Measurements from ENCODE around the gene CPXM2. TPM values are rescaled to one million over a fixed set of nuclear protein-coding genes. Genes with fewer than 3 reads are reported as not detected.

The CPXM2 gene
- total and polyA plus RNA-seq, 5 experiments from 2014 or later = not detected

DNA sequence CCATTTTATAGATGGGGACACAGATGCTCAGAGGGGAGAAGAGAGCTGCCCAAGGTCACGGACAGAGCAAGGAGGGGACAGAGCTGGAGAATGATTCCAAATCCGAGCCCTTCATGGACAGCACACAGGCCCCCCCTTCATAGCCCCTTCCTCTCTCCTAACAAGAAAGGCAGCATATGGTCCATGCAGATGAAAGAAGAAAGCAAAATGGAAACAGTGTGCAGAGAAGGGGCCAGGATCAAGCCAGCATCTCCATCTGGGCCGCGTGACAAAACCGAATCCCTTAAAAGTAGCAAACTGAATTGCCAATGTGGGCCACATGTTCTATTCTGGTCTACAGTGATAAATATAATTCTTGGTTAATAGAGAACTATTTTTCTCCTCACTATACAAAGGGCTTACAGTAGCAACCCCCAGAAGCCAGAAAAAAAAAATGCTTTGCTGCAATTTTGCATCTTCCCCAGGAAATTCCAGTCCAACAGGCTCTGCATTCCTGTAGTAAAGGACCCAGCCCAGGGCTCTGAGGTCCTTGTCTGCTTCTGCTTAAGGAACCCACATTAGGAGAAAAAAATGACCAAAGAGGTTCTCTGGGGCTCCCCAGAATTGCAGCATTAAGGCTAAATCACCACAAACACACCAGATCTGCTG lies 7.8 kb downstream of the CPXM2 start:
- no peak for DNase-seq
- H3K27me3 Mint-ChIP-seq = peaks cover 0 to 6% (median 1%) of the 10 kb centered on the region in 5 donors
- H3K36me3 Mint-ChIP-seq = no peaks in the 10 kb centered on the region
- H3K4me3 Mint-ChIP-seq = no peak overlapping the region
- H3K9me3 Mint-ChIP-seq = no peaks in the 10 kb centered on the region
- POLR2A ChIA-PET = no interaction called here
- H3K27ac Mint-ChIP-seq = no peak overlapping the region
- ATAC-seq = no peak
- H3K4me1 Mint-ChIP-seq = no peaks in the 10 kb centered on the region

DNA sequence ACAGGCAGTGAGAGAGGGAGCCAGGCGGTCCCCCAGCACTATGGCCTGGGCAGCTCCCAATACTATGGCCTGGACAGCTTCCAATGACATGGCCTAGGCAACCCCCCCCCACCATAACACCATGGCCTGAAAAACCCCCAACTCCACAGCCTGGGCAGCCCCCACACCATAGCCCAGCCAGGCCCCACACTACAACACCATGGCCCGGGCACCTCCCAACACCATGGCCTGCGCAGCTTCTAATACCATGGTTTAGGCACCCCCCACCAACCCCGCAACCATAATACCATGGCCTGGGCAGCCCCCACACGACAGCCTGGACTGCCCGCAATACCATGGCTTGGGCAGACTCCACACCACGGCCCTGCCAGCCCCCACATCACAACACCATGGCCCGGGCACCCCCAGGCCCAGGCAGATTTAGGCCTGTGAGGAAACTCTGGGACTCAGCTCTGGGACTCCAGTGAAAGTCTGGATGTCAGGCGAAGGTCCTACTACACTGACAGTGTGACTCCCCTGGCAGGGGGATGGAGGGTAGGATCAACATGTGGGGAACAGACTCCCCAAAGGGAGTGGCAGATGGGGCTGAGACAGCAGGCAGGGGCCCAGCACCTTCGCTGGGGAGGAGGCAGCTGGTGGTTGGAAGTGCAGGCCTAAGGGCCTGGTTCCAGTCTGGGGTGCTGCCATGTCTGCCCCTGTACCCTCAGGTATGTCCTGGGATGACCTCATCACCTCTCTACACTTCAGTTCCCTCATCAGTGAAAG lies 8.7 kb downstream of the CPXM2 start:
- no peak overlapping the region for H3K4me3 Mint-ChIP-seq
- ATAC-seq = no peak
- DNase-seq = no peak
- H3K9me3 Mint-ChIP-seq = no peaks in the 10 kb centered on the region
- peaks cover 0 to 6% (median 1%) of the 10 kb centered on the region in 5 donors for H3K27me3 Mint-ChIP-seq
- no peaks in the 10 kb centered on the region for H3K4me1 Mint-ChIP-seq
- H3K36me3 Mint-ChIP-seq = no peaks in the 10 kb centered on the region
- POLR2A ChIA-PET = no interaction called here
- no peak overlapping the region for H3K27ac Mint-ChIP-seq

DNA sequence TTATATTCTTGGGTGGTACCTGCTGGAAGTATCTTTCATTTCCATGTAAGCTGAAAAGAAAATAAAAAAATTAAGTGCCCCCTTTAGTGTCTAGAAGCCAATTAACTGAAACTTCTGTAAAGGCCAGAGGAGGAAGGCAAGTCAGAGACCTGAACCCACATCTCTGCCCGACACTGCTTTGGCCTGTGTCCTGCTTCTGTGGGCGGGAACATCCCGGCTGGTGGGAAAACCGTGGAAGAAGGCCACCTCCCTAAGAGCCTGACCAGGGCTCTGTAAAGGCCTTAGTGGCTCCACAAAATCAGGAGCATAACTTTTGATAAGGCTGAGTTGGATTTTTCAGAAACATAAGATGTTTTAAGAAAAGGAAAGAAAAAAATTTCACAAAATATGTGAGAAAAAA lies 9.4 kb downstream of the CPXM2 start:
- Mint-ChIP-seq H3K4me3 (no peak overlapping the region), H3K4me1 (no peaks in the 10 kb centered on the region), H3K36me3 (no peaks in the 10 kb centered on the region), H3K27me3 (peaks cover 0 to 6% (median 1%) of the 10 kb centered on the region in 5 donors), H3K27ac (no peak overlapping the region), H3K9me3 (no peaks in the 10 kb centered on the region)
- no peak for ATAC-seq
- no peak for DNase-seq
- POLR2A ChIA-PET = no interaction called here

DNA sequence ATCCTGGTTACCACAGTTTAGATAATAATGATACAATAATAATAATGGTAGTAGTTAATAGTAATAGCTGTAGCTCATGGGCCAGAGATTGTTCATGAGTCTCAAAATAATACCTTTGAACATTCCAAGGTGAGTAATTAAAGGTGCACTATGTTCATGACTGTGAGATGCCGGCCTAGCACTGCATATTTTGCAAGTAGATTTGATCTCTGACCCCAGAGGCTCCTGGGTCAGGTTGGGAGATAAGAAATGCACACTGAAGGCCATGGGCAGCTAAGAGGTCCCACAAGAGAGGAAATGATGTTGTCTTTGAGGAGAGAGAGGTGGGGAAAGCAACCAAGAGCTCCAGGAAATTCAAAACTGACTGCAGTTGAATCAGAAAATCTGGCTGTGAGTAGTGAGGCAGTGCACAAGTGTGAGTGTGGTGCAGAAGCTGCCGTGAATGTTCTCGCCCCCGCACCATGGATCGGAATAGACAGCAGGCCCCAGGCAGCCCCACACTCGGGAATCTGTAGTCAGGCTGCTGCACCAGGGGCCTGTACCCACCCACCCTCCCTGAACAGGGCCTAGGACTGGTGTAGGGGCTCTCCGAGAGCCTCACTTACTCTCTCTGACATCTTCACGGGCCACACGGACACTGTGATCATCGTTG lies 11.9 kb downstream of the CPXM2 start:
- ATAC-seq = no peak
- Mint-ChIP-seq H3K4me3 (no peak overlapping the region), H3K27ac (no peak overlapping the region), H3K9me3 (no peaks in the 10 kb centered on the region), H3K27me3 (peaks cover 0 to 6% (median 0%) of the 10 kb centered on the region in 5 donors), H3K4me1 (no peaks in the 10 kb centered on the region), H3K36me3 (no peaks in the 10 kb centered on the region)
- DNase-seq = no peak
- POLR2A ChIA-PET = no interaction called here

DNA sequence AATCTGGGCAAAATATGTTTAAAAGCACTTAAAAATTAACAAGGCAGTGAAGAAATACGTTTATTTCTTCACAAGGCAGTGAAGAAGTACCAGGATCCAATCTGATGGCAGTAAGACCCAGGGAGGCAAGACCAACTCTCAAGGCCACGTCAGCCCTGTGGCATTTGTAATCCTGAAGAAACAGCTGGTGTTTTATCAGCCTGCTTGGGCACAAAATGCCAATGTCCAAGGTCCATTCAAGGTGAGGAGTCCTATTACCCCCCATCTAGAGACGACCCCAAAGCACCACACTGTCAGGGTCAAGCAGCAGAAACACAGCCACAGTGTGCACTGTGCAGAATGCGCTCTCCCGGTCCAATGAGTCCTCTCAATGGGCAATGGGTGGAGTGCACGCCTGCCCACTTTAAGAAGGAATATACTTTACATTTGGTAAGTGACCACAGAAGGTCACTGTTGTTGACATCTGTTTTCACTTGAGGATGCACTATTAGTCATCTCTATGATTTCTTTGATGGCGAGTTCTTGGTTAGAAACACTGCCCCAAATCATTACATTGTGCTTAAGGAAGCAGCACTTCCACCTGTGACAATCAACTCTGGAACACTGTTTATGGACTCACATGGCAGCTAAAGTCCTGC lies 12.8 kb downstream of the CPXM2 start:
- Mint-ChIP-seq H3K4me3 (no peak overlapping the region), H3K36me3 (no peaks in the 10 kb centered on the region), H3K4me1 (no peaks in the 10 kb centered on the region), H3K27me3 (peaks cover 0 to 3% (median 0%) of the 10 kb centered on the region in 5 donors), H3K9me3 (no peaks in the 10 kb centered on the region), H3K27ac (no peak overlapping the region)
- POLR2A ChIA-PET = no interaction called here
- DNase-seq = no peak
- no peak for ATAC-seq

DNA sequence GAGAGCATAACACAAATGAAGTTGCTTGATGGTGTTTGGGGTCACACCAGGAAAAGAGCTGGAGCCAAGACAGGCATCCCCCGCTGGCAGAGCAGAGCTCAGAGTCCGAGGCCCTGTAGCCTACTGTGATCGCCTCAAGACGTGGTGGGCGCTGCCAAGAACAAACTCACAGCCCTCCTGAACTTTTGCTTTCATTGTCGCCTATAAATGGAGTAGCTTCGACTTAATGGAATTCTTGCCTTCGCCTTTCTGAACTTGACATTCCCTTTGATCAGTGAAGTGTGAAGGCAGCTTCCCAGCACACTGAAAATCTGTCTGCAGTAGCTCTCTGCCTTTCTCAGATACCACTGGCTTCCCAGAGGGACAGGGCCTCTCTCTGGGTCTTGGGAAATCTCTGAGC lies 21.3 kb downstream of the CPXM2 start:
- POLR2A ChIA-PET = no interaction called here
- Mint-ChIP-seq H3K27me3 (peaks cover 0 to 28% (median 9%) of the 10 kb centered on the region in 5 donors), H3K4me1 (no peaks in the 10 kb centered on the region), H3K27ac (no peak overlapping the region), H3K9me3 (no peaks in the 10 kb centered on the region), H3K4me3 (no peak overlapping the region), H3K36me3 (no peaks in the 10 kb centered on the region)
- ATAC-seq (no peak), DNase-seq (no peak)

DNA sequence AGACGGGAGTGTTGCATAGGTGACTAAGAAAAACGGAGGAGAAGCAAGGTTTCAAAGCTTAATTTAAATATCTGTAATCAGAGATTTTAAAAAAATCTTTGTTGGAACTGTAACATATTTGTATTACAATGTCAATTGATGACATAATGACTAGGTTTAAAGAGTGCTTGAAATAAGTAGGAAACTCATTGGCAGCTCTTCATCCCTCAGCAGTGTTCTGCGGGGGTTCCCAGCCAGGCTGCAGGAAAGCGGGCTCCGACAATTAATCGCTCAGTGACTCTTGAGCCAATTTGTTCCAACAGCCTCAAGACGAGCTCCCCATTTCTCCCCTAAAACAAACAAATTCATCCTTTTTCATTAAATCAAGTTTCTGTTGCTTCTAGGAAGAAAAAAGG lies 22.6 kb downstream of the CPXM2 start:
- no peak for ATAC-seq
- Mint-ChIP-seq H3K27me3 (peaks cover 0 to 34% (median 9%) of the 10 kb centered on the region in 5 donors), H3K9me3 (no peaks in the 10 kb centered on the region), H3K4me3 (no peak overlapping the region), H3K36me3 (no peaks in the 10 kb centered on the region), H3K4me1 (no peaks in the 10 kb centered on the region), H3K27ac (no peak overlapping the region)
- no peak for DNase-seq
- POLR2A ChIA-PET = no interaction called here

DNA sequence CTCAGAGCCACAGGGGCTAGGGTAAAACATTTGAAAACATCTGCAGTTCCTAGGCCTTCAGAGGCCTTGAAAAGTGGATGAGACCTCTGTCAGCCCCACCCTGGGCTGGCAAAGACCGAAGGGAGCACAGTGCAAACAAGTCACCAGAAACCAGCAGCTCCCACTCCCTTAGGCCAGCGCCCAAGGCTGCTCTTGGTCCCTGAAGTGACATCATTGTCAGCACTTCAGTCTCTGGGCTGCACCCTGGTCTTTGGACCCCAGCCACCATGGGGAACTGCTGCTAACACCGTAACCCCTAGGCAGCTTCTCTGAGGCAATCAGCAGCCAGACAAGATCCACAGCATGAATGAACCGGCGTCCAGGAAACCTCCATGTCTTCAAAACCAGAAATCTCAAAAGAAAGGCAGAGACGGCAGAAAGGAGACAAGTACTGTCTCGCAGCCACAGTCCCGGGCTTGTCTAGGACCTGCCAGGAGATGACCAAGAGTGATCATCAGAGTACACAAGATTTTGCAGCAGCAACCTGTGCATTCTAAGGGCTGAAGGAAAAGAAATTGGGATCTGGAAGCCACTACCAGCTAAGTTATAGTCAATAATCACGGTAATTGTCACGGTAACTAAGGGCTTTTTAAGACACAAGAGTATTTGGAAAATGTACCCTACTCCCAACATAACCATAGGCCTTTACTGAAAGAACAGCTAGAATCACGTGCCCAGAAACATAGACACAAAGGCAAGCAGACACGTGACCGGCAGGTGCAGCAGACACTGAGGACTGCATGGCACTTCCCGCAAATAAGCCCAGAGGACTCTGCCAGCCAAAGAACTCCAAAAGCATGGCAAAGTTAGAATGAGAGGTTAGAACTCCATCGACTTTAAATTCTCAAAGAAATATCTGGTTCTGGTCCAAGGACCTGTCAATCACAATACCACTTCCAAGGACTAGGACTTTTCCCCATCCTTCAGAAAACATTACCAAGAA lies 23.3 kb downstream of the CPXM2 start:
- Mint-ChIP-seq H3K36me3 (no peaks in the 10 kb centered on the region), H3K27ac (no peak overlapping the region), H3K27me3 (peaks cover 0 to 41% (median 9%) of the 10 kb centered on the region in 5 donors), H3K4me1 (no peaks in the 10 kb centered on the region), H3K9me3 (no peaks in the 10 kb centered on the region), H3K4me3 (no peak overlapping the region)
- DNase-seq = no peak
- no peak for ATAC-seq
- POLR2A ChIA-PET = no interaction called here

DNA sequence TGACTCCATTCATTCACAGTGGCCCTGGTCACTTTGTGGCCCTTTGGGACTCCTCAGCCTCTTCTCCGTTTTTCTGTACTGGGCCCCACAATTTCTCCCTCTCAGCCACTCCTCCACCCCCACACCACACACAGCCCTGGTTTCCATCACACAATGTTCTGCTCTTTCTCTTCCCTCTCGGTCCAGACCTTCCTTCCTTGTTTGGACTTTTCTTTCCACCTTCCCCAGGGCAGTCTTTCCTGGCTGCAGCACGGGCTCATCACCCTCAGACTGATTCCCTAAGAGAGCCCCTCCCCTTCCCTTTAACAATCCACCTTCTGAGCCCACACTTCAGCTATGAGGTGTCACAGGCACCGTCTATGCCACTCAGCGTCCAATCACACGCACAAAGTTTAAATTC lies 25.7 kb downstream of the CPXM2 start:
- no peaks in the 10 kb centered on the region for H3K4me1 Mint-ChIP-seq
- no peaks in the 10 kb centered on the region for H3K36me3 Mint-ChIP-seq
- no peak overlapping the region for H3K27ac Mint-ChIP-seq
- no peaks in the 10 kb centered on the region for H3K9me3 Mint-ChIP-seq
- peaks cover 0 to 41% (median 7%) of the 10 kb centered on the region in 5 donors for H3K27me3 Mint-ChIP-seq
- no peak overlapping the region for H3K4me3 Mint-ChIP-seq
- no peak for DNase-seq
- no peak for ATAC-seq
- POLR2A ChIA-PET = no interaction called here

DNA sequence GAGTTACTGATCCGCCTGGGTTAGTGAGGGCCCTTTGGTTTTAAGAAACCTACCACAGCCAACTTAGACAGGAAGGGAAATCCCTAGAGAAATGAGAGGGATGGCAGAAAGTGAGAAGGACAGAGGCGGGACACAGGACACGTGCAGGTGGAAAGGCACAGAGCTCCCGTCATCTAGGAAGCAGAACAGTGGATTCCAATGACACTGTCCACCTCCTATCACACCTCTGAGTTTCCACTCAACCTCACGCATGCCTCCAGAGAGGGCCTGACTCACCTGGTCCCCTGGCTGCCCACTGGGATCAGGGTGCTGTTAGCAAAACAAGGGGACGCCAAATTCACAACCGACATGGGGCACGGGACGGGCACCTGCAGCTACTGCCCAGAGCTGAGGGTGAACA lies 26.3 kb downstream of the CPXM2 start:
- Mint-ChIP-seq H3K27ac (peak overlapping the region in 1 of 10 donors; percentile 34), H3K4me3 (no peak overlapping the region)

DNA sequence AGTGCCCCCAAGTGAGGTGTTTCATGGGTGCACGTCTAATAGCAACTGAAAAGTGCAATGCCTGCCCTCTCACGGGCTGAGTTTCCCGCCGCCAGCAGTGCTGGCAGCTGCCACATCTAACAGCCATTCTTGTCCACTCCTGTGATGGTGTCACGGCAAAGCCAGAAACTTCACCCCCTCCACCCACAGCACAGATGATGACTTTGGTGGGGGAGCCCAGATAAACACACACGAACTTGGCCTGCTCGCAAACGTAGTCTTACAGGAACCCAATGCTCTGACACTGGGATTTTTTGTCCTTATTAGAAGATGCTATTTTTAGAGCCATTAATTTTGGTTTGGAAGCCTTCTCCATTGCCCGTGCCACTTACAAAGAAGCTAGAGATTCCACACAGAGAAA lies 26.7 kb downstream of the CPXM2 start:
- ATAC-seq (no peak), DNase-seq (no peak)
- H3K9me3 Mint-ChIP-seq = no peaks in the 10 kb centered on the region
- no peak overlapping the region for H3K27ac Mint-ChIP-seq
- H3K27me3 Mint-ChIP-seq = peaks cover 0 to 41% (median 7%) of the 10 kb centered on the region in 5 donors
- H3K36me3 Mint-ChIP-seq = no peaks in the 10 kb centered on the region
- H3K4me3 Mint-ChIP-seq = no peak overlapping the region
- H3K4me1 Mint-ChIP-seq = no peaks in the 10 kb centered on the region
- POLR2A ChIA-PET = no interaction called here

More for the DNA sequence above, 26.3 kb downstream of the CPXM2 start:
- ATAC-seq (no peak), DNase-seq (no peak)
- Mint-ChIP-seq H3K36me3 (no peaks in the 10 kb centered on the region), H3K27me3 (peaks cover 0 to 41% (median 7%) of the 10 kb centered on the region in 5 donors), H3K9me3 (no peaks in the 10 kb centered on the region), H3K4me1 (no peaks in the 10 kb centered on the region)
- POLR2A ChIA-PET = no interaction called here

DNA sequence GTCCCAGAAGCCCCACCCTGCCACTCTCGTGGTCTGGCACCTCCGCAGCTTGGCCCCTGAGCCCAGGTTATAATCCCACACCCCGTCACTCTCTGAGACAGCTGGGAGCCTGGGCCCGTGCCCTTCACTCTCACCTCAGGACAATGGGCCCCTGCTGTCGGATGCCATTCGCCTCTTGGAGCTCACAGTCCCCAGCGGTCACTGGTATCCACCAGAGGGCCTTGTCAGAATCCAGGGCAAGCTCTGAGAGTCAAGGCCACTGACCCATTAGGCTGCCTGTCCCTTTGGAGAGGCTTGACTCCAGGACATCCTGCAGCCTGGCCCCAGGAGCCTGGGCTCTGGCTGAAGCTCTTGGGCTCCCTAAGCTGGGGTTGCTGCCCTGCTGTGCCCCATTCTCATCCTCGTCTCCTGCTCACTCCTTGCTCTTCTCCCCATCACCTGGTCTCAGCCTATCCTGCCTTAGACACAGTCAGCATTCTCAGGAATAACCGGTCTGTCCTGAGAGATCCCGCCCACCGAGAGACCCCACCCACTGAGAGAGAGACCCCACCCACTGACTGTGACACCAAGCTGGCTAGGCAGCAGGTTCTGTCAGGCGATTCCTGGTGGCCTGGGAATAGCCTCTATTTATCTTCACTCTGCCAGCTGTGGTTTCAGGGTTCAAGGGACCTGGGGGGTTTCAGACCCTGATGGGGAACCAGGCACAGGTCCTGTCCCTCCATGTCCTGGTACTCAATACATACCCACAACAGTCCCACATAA lies 27.7 kb downstream of the CPXM2 start:
- no peak overlapping the region for H3K27ac Mint-ChIP-seq
- H3K27me3 Mint-ChIP-seq = peaks cover 0 to 41% (median 4%) of the 10 kb centered on the region in 5 donors
- no peaks in the 10 kb centered on the region for H3K36me3 Mint-ChIP-seq
- DNase-seq = no peak
- POLR2A ChIA-PET = no interaction called here
- H3K4me1 Mint-ChIP-seq = no peaks in the 10 kb centered on the region
- ATAC-seq = no peak
- no peaks in the 10 kb centered on the region for H3K9me3 Mint-ChIP-seq
- no peak overlapping the region for H3K4me3 Mint-ChIP-seq

Measured in naive thymus-derived CD8-positive, alpha-beta T cell (primary cell).